Embryonic facial prominence (tissue), 1 donor: ENCODE measurements around the gene EXPH5.

Experiments used
- DNase-seq: peaks from one replicate; pipeline ENCODE4 v3.0.0-alpha.2; 2016; ENCODE audit errors: extremely low spot score

EXPH5 gene

DNA sequence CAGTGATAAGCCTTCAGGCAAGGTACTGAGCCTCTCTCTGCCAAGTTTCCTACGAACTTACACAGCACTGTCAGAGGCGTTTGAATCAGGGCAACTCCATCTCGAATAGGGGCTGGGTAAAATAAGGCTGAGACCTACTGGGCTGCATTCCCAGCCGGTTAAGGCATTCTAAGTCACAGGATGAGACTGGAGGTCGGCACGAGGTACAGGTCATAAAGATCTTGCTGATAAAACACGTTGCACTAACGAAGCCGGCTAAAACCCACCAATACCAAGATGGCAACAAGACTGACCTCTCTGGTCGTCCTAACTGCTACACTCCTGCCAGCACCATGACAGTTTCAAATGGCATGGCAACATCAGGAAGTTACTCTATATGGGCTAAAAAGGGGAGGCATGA lies 75.0 kb downstream of the EXPH5 start:
- no peak for DNase-seq

DNA sequence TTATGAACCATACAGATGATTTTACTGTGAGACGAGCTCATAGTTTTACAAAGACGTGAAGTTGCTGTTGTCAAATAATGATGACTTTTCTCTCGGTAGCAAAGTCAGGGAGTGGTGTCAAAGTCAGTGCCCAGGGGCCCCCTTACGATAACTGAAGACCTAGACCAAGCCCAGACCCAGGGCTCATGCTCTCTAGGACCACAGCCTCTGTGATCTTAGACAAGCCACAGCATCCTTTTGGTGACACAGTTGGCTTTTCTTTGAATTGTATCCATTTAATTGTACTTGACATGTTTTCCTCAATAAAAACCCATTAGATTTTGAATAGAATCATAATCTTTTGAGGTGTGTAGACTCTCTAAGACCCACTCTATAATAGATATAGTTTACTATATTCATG lies 77.4 kb downstream of the EXPH5 start:
- no peak for DNase-seq

DNA sequence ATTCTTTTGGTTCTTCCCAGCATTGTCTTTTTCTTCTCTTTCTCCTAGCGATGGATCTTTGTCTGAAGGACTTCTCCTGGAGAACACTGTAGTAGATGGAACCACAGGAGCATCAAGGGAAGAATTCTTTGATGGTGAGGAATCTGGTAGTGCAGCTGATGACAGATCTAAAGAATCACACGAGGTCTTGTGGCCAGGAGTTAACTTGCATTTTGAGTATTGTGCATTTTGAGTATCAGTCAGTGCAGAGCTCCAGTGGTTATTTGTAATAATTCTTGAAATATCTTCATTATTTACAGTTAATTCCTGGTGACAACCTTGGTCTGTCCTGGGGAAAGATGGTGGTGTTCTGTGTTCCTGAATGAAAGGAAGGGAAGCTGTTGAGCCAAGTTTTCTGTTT lies 80.9 kb downstream of the EXPH5 start:
- DNase-seq, result no peak

GRCh38 chr11:108511851-108512474 lies 81.6 kb downstream of the EXPH5 start:
- no peak for DNase-seq

GRCh38 chr11:108508653-108509593 lies 84.6 kb downstream of the EXPH5 start:
- no peak for DNase-seq

DNA sequence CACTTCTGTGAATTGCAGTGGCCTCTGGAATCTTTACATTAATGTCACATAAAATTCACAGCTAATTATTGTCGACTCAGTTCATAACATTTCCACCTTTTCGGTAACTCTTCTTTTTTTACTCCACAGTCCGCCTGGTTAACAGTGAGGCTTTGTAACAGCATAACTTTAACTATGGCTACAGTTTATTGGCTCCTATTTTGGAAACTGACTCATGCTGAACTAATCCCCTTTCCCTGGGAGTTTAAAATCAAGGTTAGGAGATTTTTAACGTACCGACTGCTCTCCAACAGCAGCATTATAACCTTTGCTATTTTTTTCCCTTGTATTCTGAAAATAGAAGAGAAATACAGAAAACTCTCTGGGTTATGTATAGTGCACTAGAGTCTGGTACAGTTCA lies 92.2 kb downstream of the EXPH5 start:
- DNase-seq, result no peak

- no peak for DNase-seq
Measured at GRCh38 chr11:108500721-108501120, 92.8 kb downstream of the EXPH5 start.

DNA sequence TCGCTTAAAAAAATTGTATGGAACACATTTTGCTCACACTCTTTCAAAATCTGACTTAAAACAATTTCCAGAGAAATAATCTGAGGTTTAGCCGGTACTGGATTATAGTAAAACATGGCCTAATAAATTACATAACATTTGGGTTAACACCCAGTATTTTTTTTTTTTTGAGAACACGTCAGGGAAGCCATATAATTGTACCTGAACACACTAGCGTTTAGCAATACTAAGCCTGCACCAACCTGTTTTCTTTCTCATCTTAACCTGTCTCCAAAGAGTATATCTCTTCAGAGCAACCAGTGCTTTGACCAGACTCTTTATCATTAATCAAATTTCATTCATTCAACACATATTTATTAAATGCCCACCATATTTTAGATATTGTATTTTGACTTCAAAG lies 93.4 kb downstream of the EXPH5 start:
- DNase-seq, result no peak

GRCh38 chr11:108498816-108499408 lies 94.7 kb downstream of the EXPH5 start:
- DNase-seq, result no peak

GRCh38 chr11:108498046-108498815 lies 95.3 kb downstream of the EXPH5 start, which contains the start of gene POGLUT3:
POGLUT3 (minus strand) TSS chr11:108498384; CDS start chr11:108498366, 18 bp downstream.
- peak; percentile 42 for DNase-seq

DNA sequence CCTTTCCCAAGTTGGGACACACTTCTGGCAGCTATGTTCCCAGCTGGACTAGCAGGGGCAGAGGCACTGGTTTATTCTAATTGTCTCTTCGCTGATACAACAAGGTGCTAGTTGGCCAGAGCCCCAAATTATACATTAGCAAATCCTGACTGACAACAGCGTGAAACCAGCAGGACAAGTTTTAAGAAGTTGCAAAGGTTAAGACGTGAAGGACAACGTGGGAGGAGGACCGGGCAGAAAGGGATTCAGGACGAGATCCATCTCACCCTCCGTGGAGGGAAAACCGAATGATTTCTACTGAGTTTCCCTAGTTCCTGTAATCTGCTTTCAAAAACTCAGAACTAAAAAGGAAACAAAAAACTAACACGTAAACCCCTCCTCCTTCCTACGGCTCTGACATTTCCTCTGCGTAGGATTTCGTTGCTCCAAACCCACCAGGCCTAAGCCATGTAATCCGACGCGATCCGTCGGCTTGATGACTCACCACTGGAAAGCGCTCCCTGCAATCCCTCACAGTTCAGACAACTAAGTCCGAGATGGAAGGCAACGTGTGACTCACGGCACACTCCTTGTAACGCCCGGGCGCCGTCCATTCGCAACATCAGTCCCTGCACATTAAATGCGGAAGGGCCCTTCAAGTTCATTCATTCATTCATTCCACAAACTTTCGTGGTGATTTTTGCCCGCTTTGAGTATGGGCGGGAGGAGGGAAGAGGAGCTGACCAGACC lies 96.1 kb downstream of the EXPH5 start:
- peak; percentile 92 for DNase-seq

GRCh38 chr11:108496643-108497256 lies 96.8 kb downstream of the EXPH5 start:
- no peak for DNase-seq

GRCh38 chr11:108495326-108495725 lies 98.2 kb downstream of the EXPH5 start:
- no peak for DNase-seq

DNA sequence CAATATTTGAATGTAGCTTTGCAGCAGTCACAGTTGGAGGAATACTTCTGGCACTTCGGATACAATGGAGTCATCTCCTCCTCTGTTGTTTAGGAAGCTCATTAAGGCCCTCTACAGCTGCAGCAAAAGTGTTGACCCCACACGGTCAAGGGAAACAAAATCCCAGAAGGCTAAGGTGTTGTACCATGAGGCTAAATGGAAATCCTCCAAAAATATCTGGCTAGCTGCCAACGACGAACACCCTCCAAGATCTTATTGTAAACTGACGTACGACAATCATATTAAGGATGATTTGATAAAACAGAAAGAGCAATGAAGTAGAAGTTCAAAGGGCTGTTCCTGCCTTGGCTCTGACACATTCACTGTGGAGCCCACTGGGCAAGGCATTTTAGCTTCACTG lies 99.4 kb downstream of the EXPH5 start:
- DNase-seq, result no peak

DNA sequence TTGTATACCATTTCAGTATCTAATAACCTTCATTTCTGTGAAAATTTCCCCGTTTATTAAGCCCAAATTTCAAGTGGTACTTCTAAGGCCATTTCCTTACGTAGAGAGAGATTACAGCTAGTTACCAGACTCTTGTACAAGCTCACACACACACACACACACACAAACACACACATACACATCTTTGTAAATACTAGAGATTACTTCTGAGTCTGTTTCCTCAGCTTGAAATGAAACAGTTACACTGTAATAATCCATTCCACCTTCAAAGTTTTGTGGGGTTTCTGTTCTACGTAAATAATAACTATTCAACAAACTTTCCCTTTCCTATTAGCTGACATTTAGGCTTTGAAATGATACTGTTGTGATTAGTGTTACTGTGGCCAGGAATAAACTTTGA lies 101.6 kb downstream of the EXPH5 start:
- DNase-seq, result no peak

DNA sequence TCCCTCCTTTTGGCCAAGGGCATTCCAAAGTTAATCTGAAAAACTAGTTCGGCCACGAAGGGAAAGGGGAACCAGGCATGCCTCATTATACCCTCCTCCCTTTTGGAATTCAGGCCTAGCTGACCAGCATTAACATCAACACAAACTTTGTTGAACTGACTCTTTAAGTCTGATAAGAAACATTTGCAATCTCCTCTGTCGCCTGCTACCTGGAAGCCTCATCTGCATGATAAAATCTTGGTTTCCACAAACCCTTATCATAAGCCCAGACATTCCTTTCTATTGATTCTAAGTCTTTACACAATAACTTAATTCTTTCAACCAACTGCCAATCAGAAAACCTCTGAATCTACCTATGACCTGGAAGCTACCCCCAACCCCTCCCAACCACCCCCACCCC lies 106.7 kb downstream of the EXPH5 start:
- DNase-seq, result no peak

GRCh38 chr11:108486331-108486730 lies 107.2 kb downstream of the EXPH5 start:
- DNase-seq, result no peak

DNA sequence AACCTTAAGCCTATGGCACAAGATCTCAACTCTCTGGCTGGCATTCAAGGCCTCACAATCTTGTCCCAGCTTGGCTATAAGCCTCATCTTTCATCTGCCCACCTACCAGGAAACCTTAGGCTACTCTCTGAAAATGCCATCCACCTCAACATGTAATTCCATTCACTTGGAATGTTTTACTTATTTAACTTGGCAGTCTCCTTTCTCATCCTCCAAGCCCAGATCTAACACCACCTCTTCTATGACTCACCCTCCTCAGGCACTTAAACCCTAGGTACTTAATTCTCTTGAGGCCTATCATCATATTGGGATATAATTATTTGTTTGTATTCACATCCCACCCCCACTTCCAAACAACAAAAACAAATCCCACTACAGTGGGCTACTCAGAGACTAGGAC lies 110.4 kb downstream of the EXPH5 start:
- DNase-seq, result no peak

DNA sequence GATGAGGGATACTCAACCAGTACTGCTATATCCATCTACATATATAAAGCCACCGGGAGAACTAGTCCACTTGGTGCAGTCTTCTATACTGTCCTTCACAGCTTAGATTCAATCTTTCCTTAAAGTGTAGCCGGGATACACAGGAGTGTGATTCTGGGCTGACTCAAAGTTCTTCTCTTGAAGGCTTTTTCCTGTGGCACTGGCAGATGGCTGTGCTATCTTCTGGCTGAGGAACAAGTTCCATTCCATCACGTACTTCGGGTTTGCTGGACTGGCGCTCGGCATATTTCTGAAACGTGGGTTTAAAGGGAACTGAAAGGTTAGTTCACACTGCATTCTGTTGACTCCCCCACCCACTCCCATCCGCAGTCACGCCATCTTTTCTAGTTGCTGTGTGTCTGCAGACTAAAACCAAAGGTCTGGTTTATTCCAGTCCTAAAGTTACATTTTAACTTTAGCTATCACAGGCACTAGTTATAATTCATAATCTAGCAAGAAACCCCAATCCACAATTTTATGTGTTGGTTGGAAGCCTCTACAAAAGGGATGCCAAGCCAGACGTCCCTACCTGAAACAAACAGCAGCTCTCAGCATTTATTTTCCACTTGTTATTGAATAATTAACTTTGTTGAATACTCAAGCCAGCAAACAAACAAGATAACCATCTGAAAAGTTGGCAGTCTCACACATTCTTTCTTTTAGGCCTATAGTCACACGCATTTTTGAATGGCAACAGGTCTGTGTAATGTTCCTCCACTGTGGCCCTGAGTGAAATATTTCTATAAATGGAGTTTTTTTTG lies 118.7 kb downstream of the EXPH5 start:
- DNase-seq, result no peak

GRCh38 chr11:108472681-108473080 lies 120.9 kb downstream of the EXPH5 start:
- DNase-seq, result no peak
